Mucosa of descending colon (tissue), 3 donors: ENCODE measurements around the gene TNFRSF25. TPM values are rescaled to one million over a fixed set of nuclear protein-coding genes. Genes with fewer than 3 reads are reported as not detected.
"Not testable (repeated sequence)": the region's sequence is repeated elsewhere in the genome, so short reads cannot be mapped to it uniquely, and the experiment has no call there.

Source experiments
- ATAC-seq: fragments of 200-7000 bp; cut with Tn5 transposase; one replicate; pipeline ENCODE4 v1.9.1; 2020; ENCODE audit warnings: mild to moderate bottlenecking, moderate library complexity
- DNase-seq, 3 donors: peaks; one replicate each; pipeline ENCODE4 v3.0.0-alpha.2; 2020
- H3K36me3 ChIP-seq: fragments of 200-600 bp; one replicate; pipeline ENCODE4 v1.8.0; 2021; ENCODE audit warnings: low read depth, mild to moderate bottlenecking
- H3K4me1 ChIP-seq: fragments of 200-600 bp; one replicate; pipeline ENCODE4 v1.8.0; 2021; ENCODE audit warnings: low read depth, mild to moderate bottlenecking
- H3K4me3 ChIP-seq: fragments of 200-600 bp; one replicate; pipeline ENCODE4 v1.8.0; 2021; ENCODE audit warnings: mild to moderate bottlenecking
- H3K9me3 ChIP-seq: fragments of 200-600 bp; one replicate; pipeline ENCODE4 v1.8.0; 2021; ENCODE audit warnings: mild to moderate bottlenecking
- CTCF ChIP-seq: fragments of 200-600 bp; IDR thresholded peaks from one replicate; pipeline ENCODE4 v1.8.0; 2022; ENCODE audit warnings: antibody characterized with exemption, mild to moderate bottlenecking
- intact Hi-C, 2 donors: fragments of 100-400 bp; cut with DNase I in 1 of 2; cut with micrococcal nuclease in 1 of 2; formaldehyde crosslinking; loops; one replicate each; pipeline versions ENCODE4 v1.11.0 to v1.11.1; 2022; cut with DNase I, micrococcal nuclease
- total RNA-seq, 3 donors: library from RNA; stranded (reverse); fragmentation: NEBNext Ultra II Directional in 2 of 3; extraction: Animal tissue kit (Norgen Biotek cat#: 25700) in 2 of 3; gene quantifications; one replicate each; pipeline versions ENCODE4 v1.2.1 to v1.2.4, GENCODE V29; 2021 to 2023
- donor health status: DM: no; HTN: no; CAD: no; lungs with moderate emphysema.
- donor health status: DM: no; HTN: no; CAD: no.
- donor health status: DM: no; HTN: yes; CAD: no.

Gene TNFRSF25
- total RNA-seq, 3 donors from 2014 or later, result 18.3 to 45.1 (median 35.3) TPM

- peaks cover 6% of the 10 kb centered on the region for H3K4me1 ChIP-seq
- no peak overlapping the region for H3K4me3 ChIP-seq
- intact Hi-C loops, result no loop called here
- no peaks in the 10 kb centered on the region for H3K36me3 ChIP-seq
- ATAC-seq (no peak), DNase-seq (no peak)
- H3K9me3 ChIP-seq, result no peaks in the 10 kb centered on the region
- no peak for TF ChIP-seq CTCF
Measured at GRCh38 chr1:6435547-6435946, 30.4 kb downstream of the TNFRSF25 start.

- H3K36me3 ChIP-seq, result no peaks in the 10 kb centered on the region
- no peaks in the 10 kb centered on the region for H3K9me3 ChIP-seq
- peaks cover 5% of the 10 kb centered on the region for H3K4me1 ChIP-seq
- DNase-seq, result no peak
- ATAC-seq, result no peak
- no peak for TF ChIP-seq CTCF
- intact Hi-C loops, result no loop called here
- H3K4me3 ChIP-seq, result no peak overlapping the region
Measured at GRCh38 chr1:6435129-6435528, 30.8 kb downstream of the TNFRSF25 start.

GRCh38 chr1:6434186-6434585 lies 31.8 kb downstream of the TNFRSF25 start:
- DNase-seq (no peak), ATAC-seq (no peak)
- no peak for TF ChIP-seq CTCF
- no peak overlapping the region for H3K4me3 ChIP-seq
- H3K9me3 ChIP-seq, result no peaks in the 10 kb centered on the region
- H3K36me3 ChIP-seq, result no peaks in the 10 kb centered on the region
- no peaks in the 10 kb centered on the region for H3K4me1 ChIP-seq
- intact Hi-C loops, result no loop called here

- H3K36me3 ChIP-seq, DNase-seq, H3K4me3 ChIP-seq, intact Hi-C loops, H3K9me3 ChIP-seq, ATAC-seq: not testable (repeated sequence)
- peaks cover 14% of the 10 kb centered on the region for H3K4me1 ChIP-seq
Measured at GRCh38 chr1:6431645-6432579, 34.1 kb downstream of the TNFRSF25 start.

- DNase-seq, ATAC-seq, H3K4me3 ChIP-seq, H3K9me3 ChIP-seq, H3K36me3 ChIP-seq, intact Hi-C loops: not testable (repeated sequence)
- H3K4me1 ChIP-seq, result peaks cover 23% of the 10 kb centered on the region
Measured at GRCh38 chr1:6429660-6430411, 36.1 kb downstream of the TNFRSF25 start.

GRCh38 chr1:6428453-6428852 lies 37.5 kb downstream of the TNFRSF25 start:
- ATAC-seq, H3K9me3 ChIP-seq: not testable (repeated sequence)

More at GRCh38 chr1:6428453-6428852, 37.5 kb downstream of the TNFRSF25 start:
- DNase-seq, intact Hi-C loops, H3K4me3 ChIP-seq, H3K36me3 ChIP-seq: not testable (repeated sequence)
- H3K4me1 ChIP-seq, result peaks cover 33% of the 10 kb centered on the region
